ENCODE results near the gene CIT. TPM values are rescaled to one million over a fixed set of nuclear protein-coding genes. Genes with fewer than 3 reads are reported as not detected.
A peak's percentile ranks its signal among the peaks of the same experiment; 100 is the strongest.

The CIT gene
- total and polyA plus RNA-seq, 9 of the 15 experiments (the other 6 are each of a cell fraction or from before 2014, with no cell fraction given) = 1.1 to 46.7 (median 21.3) TPM

- no peak for TF ChIP-seq ZNF408 (CRISPR knock-in tag; IDR thresholded peaks at IDR 0.05; ENCODE audit: low read depth)
- peak; percentile 53 to 97; a peak in 2 of 4 replicates for TF ChIP-seq TEAD1 (CRISPR knock-in tag; IDR thresholded peaks at IDR 0.05)
- no peak for TF ChIP-seq SMAD2 (IDR thresholded peaks at IDR 0.05; ENCODE audit: low read depth, low read length)
- peak; percentile 33; the same call in 1 of the 2 replicates for TF ChIP-seq ZNF431 (CRISPR knock-in tag; IDR thresholded peaks at IDR 0.05)
- TF ChIP-seq, protein P1, sequence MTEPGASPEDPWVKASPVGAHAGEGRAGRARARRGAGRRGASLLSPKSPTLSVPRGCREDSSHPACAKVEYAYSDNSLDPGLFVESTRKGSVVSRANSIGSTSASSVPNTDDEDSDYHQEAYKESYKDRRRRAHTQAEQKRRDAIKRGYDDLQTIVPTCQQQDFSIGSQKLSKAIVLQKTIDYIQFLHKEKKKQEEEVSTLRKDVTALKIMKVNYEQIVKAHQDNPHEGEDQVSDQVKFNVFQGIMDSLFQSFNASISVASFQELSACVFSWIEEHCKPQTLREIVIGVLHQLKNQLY (CRISPR knock-in tag; conservative IDR thresholded peaks at IDR 0.05) = no peak
- no peak for TF ChIP-seq FOXK1 (CRISPR knock-in tag; IDR thresholded peaks at IDR 0.05; ENCODE audit: borderline replicate concordance)
- peak; percentile 100 for TF ChIP-seq PML (IDR thresholded peaks at IDR 0.05; ENCODE audit: low read length)
- peak; percentile 61 for TF ChIP-seq SP1 (CRISPR knock-in tag; IDR thresholded peaks at IDR 0.05)
- TF ChIP-seq KDM4B (IDR thresholded peaks at IDR 0.05; ENCODE audit: borderline replicate concordance in 2 of 2, low read depth in 1 of 2) = no peak
- TF ChIP-seq ARID3A (IDR thresholded peaks at IDR 0.05; ENCODE audit: borderline replicate concordance, low read depth, low read length) = peak; percentile 78
- TF ChIP-seq SNRNP70 (optimal IDR thresholded peaks at IDR 0.05; ENCODE audit: low read depth, low read length) = no peak
- no peak; the same call in 1 of the 2 replicates for TF ChIP-seq ZFX (CRISPR knock-in tag; IDR thresholded peaks at IDR 0.05)
- TF ChIP-seq TBP (optimal IDR thresholded peaks at IDR 0.05; ENCODE audit: low read depth, low read length) = no peak
- TF ChIP-seq MEF2D (tag; conservative IDR thresholded peaks at IDR 0.05; ENCODE audit: low read depth) = peak; percentile 93
- TF ChIP-seq POLR2AphosphoS5 (IDR thresholded peaks at IDR 0.05; ENCODE audit: control insufficient read depth, insufficient read depth, low read depth, low read length) = peak; percentile 100
- peak; percentile 100 for TF ChIP-seq ARID1B (IDR thresholded peaks at IDR 0.05)
- TF ChIP-seq ATF3 (IDR thresholded peaks at IDR 0.05) = peak; percentile 67; the same call in 1 of the 2 replicates
- 0 out of 2 replicates have a peak, but pooled peaks have one; percentile 53 for TF ChIP-seq ATF3 (CRISPR knock-in tag; conservative IDR thresholded peaks at IDR 0.05)
- TF ChIP-seq ZNF324 (CRISPR knock-in tag; IDR thresholded peaks at IDR 0.05) = 0 out of 2 replicates have a peak, but pooled peaks have one; percentile 45
- TF ChIP-seq NBN (IDR thresholded peaks at IDR 0.05; ENCODE audit: low read depth) = peak; percentile 98
- no peak for TF ChIP-seq POLR2G (IDR thresholded peaks at IDR 0.05; ENCODE audit: low read depth, low read length)
- peak; percentile 84 to 99 for TF ChIP-seq RCOR1 (IDR thresholded peaks at IDR 0.05; ENCODE audit: borderline replicate concordance in 1 of 2, low read depth in 2 of 2, low read length in 2 of 2)
- TF ChIP-seq, protein P2, sequence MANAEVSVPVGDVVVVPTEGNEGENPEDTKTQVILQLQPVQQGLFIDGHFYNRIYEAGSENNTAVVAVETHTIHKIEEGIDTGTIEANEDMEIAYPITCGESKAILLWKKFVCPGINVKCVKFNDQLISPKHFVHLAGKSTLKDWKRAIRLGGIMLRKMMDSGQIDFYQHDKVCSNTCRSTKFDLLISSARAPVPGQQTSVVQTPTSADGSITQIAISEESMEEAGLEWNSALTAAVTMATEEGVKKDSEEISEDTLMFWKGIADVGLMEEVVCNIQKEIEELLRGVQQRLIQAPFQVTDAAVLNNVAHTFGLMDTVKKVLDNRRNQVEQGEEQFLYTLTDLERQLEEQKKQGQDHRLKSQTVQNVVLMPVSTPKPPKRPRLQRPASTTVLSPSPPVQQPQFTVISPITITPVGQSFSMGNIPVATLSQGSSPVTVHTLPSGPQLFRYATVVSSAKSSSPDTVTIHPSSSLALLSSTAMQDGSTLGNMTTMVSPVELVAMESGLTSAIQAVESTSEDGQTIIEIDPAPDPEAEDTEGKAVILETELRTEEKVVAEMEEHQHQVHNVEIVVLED (CRISPR knock-in tag; IDR thresholded peaks at IDR 0.05) = peak; percentile 59; the same call in 1 of the 2 replicates
These were observed 211.8 kb downstream of the CIT start (continued) for GRCh38 chr12:119665164-119665929.

Data from K562 (cell line).